Right atrium auricular region (tissue), 2 donors: Measurements from ENCODE around the gene NRXN3. TPM values are rescaled to one million over a fixed set of nuclear protein-coding genes. Genes with fewer than 3 reads are reported as not detected.

Experiments
- DNase-seq: peaks from one replicate; pipeline ENCODE4 v3.0.0-alpha.2; 2019; ENCODE audit warnings: low spot score
- H3K27ac ChIP-seq, 2 donors: fragments of 200-600 bp; sonication (generic); 1 replicate in 1 of 2; 2 replicates in 1 of 2; pipeline ENCODE4 v1.5.1; 2016 to 2019
- H3K27me3 ChIP-seq, 2 donors: fragments of 200-600 bp; sonication (generic); one replicate each; pipeline versions ENCODE4 v1.5.1 to v1.6.0; 2017 to 2019
- H3K36me3 ChIP-seq: fragments of 200-600 bp; sonication (generic); one replicate; pipeline ENCODE4 v1.5.1; 2016
- H3K4me1 ChIP-seq, 2 donors: fragments of 200-600 bp; sonication (generic); one replicate each; pipeline versions ENCODE4 v1.5.1 to v1.6.0; 2017 to 2019
- H3K4me3 ChIP-seq, 2 donors: fragments of 200-600 bp; sonication (generic); 1 replicate in 1 of 2; 2 replicates in 1 of 2; pipeline ENCODE4 v1.5.1; 2017 to 2019; ENCODE audit warnings: mild to moderate bottlenecking in 1 of 2, moderate library complexity in 1 of 2
- H3K9me3 ChIP-seq, 2 donors: fragments of 200-600 bp; sonication (generic); one replicate each; pipeline ENCODE4 v1.5.1; 2019
- total RNA-seq, 2 donors: library from RNA; depleted of rRNA; stranded (reverse); fragments of >200 nt; gene quantifications; one replicate each; pipeline ENCODE4 v1.1.0, GENCODE V29; 2016
- TF ChIP-seq, protein P1 (sequence below), 2 donors: fragments of 200-600 bp; sonication (generic); IDR thresholded peaks; one replicate each; pipeline ENCODE4 v1.5.1; 2019; ENCODE audit warnings: antibody characterized with exemption in 2 of 2

The NRXN3 gene
- total RNA-seq, 2 donors from 2014 or later: 2.0 to 2.3 TPM

DNA sequence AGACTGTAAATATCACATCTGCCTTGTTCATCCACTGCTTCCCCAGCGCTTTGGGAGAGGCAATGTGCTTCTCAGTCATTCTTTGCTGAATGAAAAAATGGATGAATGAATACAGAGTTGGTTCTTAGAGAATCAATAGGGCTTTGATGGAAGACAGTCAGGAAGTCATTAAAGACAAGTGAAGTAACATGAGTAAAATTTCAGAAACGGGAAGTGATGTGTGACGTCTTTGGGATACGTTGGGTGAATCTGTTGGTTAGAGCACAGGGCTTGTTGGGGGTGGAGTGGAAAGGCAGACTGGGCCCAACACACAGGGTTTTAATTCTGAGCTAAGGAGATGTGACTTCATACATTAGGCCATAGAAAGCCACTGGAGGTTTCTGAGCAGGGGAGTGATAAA, 39.0 kb upstream of the NRXN3 start:
- H3K36me3 ChIP-seq: no peaks in the 10 kb centered on the region
- no peaks in the 10 kb centered on the region for H3K27me3 ChIP-seq
- no peaks in the 10 kb centered on the region for H3K4me1 ChIP-seq
- H3K4me3 ChIP-seq: no peak overlapping the region
- TF ChIP-seq, protein P1, sequence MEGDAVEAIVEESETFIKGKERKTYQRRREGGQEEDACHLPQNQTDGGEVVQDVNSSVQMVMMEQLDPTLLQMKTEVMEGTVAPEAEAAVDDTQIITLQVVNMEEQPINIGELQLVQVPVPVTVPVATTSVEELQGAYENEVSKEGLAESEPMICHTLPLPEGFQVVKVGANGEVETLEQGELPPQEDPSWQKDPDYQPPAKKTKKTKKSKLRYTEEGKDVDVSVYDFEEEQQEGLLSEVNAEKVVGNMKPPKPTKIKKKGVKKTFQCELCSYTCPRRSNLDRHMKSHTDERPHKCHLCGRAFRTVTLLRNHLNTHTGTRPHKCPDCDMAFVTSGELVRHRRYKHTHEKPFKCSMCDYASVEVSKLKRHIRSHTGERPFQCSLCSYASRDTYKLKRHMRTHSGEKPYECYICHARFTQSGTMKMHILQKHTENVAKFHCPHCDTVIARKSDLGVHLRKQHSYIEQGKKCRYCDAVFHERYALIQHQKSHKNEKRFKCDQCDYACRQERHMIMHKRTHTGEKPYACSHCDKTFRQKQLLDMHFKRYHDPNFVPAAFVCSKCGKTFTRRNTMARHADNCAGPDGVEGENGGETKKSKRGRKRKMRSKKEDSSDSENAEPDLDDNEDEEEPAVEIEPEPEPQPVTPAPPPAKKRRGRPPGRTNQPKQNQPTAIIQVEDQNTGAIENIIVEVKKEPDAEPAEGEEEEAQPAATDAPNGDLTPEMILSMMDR (IDR thresholded peaks at IDR 0.05): no peak
- no peaks in the 10 kb centered on the region for H3K9me3 ChIP-seq
- DNase-seq: no peak
- no peak overlapping the region for H3K27ac ChIP-seq

GRCh38 chr14:78131616-78132015, 38.6 kb upstream of the NRXN3 start:
- H3K36me3 ChIP-seq: no peaks in the 10 kb centered on the region
- TF ChIP-seq, protein P1 (IDR thresholded peaks at IDR 0.05): no peak
- no peak for DNase-seq

DNA sequence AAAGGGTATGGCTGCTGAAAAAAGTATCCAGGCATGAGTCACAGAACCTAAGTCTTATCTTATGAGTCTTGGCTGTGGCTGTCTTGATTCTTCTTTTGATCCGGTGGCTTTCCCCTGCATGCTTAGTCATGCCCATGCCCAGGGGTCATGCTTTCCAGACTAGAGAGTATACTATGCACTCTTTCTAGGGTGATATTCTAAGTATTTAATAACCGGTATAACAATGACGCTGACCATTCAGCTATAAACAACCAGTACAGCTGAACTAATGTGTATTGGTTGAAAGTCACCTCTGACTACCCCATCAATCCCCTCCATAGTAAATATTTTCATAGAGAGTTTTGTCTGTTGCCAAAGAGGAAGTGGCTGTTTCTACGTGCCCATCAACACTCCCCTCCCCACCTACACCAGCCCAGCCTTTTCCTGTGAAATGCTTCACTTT, 34.7 kb upstream of the NRXN3 start:
- Histone ChIP-seq H3K4me3 (no peak overlapping the region), H3K36me3 (no peaks in the 10 kb centered on the region), H3K4me1 (no peaks in the 10 kb centered on the region), H3K27ac (no peak overlapping the region), H3K9me3 (no peaks in the 10 kb centered on the region), H3K27me3 (no peaks in the 10 kb centered on the region)
- DNase-seq: no peak
- TF ChIP-seq, protein P1 (IDR thresholded peaks at IDR 0.05): no peak

More at GRCh38 chr14:78131616-78132015, 38.6 kb upstream of the NRXN3 start:
- Histone ChIP-seq H3K4me3 (no peak overlapping the region), H3K4me1 (no peaks in the 10 kb centered on the region), H3K9me3 (no peaks in the 10 kb centered on the region), H3K27me3 (no peaks in the 10 kb centered on the region), H3K27ac (no peak overlapping the region)

DNA sequence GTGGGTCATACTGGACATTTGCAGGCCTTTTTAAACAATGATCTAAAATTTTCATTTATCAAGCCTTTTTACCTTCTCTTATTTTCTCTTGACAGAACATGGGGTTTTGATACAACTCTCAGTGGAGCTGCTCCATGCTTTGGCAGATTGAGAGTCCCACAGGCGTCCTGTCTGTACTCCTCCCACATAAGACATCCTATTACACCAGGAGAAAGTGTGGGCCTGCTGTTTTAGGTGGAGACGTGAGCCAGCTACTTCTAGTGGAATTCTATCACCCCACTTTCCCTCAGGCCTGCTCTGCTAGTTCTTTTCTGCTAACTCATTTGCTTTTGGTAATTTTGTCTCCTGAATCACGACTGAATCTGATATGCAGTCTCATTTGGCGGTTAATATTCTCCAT, 33.5 kb upstream of the NRXN3 start:
- TF ChIP-seq, protein P1 (IDR thresholded peaks at IDR 0.05): no peak

DNA sequence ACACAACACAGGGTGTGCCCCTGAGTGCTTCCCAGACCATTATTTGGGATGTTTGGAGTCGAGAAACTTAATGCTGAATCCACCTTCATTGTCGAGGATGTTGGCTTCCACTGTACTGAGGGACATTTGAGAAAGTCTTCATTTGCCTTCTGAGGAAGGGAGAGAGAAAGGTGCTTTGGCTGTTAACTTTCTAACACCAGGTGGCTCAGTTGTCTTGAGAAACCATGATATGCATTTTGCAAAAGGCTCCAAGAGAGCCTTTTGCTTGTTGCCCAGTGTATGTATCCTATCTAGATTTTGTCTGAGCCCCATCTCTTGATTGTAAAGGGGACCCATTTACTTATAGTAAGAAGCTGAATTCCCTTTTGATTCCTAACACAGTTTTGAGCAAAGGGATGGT, 28.6 kb upstream of the NRXN3 start:
- H3K36me3 ChIP-seq: no peaks in the 10 kb centered on the region
- no peaks in the 10 kb centered on the region for H3K4me1 ChIP-seq
- DNase-seq: no peak
- TF ChIP-seq, protein P1 (IDR thresholded peaks at IDR 0.05): no peak
- no peaks in the 10 kb centered on the region for H3K27me3 ChIP-seq
- no peaks in the 10 kb centered on the region for H3K9me3 ChIP-seq
- H3K27ac ChIP-seq: no peak overlapping the region
- H3K4me3 ChIP-seq: no peak overlapping the region

More for the DNA sequence above, 33.5 kb upstream of the NRXN3 start:
- Histone ChIP-seq H3K4me3 (no peak overlapping the region), H3K27ac (no peak overlapping the region), H3K4me1 (no peaks in the 10 kb centered on the region), H3K36me3 (no peaks in the 10 kb centered on the region), H3K27me3 (no peaks in the 10 kb centered on the region), H3K9me3 (no peaks in the 10 kb centered on the region)
- no peak for DNase-seq

- TF ChIP-seq, protein P1 (IDR thresholded peaks at IDR 0.05): no peak
- Histone ChIP-seq H3K27ac (no peak overlapping the region), H3K4me3 (no peak overlapping the region), H3K36me3 (no peaks in the 10 kb centered on the region), H3K9me3 (no peaks in the 10 kb centered on the region), H3K27me3 (no peaks in the 10 kb centered on the region), H3K4me1 (no peaks in the 10 kb centered on the region)
- no peak for DNase-seq
Observed at GRCh38 chr14:78142998-78143397, 27.2 kb upstream of the NRXN3 start.
